LNCaP clone FGC (cell line): ENCODE results near the gene VARS2.

Experiments
- DNase-seq: peaks from one replicate; pipeline ENCODE4 v3.0.0-alpha.2; 2011; ENCODE audit warnings: low read depth
- H3K4me3 ChIP-seq: 2 replicates; pipeline ENCODE4 v1.5.1; 2011; ENCODE audit warnings: mild to moderate bottlenecking, low read depth, low read length, control low read depth
- TF ChIP-seq, protein P1 (sequence below): IDR thresholded peaks from 2 replicates; pipeline ENCODE4 v1.5.1; 2012; ENCODE audit warnings: mild to moderate bottlenecking; ENCODE audit not compliant: control insufficient read depth, insufficient read depth; ENCODE audit errors: extremely low read depth

The VARS2 gene

DNA sequence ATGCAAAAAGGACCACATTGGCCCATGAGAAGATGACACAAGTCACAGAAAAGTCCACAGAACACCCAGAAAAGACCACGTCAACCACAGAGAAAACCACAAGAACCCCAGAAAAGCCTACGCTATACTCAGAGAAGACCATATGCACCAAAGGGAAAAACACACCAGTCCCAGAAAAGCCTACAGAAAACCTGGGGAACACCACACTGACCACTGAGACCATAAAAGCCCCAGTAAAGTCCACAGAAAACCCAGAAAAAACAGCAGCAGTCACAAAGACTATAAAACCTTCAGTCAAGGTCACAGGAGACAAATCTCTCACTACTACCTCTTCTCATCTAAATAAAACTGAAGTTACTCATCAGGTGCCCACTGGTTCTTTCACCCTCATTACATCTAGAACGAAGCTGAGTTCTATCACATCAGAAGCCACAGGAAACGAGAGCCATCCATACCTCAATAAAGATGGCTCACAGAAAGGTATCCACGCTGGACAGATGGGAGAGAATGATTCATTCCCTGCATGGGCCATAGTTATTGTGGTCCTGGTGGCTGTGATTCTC lies 38.0 kb downstream of the VARS2 start:
- DNase-seq, result no peak
- TF ChIP-seq, protein P1, sequence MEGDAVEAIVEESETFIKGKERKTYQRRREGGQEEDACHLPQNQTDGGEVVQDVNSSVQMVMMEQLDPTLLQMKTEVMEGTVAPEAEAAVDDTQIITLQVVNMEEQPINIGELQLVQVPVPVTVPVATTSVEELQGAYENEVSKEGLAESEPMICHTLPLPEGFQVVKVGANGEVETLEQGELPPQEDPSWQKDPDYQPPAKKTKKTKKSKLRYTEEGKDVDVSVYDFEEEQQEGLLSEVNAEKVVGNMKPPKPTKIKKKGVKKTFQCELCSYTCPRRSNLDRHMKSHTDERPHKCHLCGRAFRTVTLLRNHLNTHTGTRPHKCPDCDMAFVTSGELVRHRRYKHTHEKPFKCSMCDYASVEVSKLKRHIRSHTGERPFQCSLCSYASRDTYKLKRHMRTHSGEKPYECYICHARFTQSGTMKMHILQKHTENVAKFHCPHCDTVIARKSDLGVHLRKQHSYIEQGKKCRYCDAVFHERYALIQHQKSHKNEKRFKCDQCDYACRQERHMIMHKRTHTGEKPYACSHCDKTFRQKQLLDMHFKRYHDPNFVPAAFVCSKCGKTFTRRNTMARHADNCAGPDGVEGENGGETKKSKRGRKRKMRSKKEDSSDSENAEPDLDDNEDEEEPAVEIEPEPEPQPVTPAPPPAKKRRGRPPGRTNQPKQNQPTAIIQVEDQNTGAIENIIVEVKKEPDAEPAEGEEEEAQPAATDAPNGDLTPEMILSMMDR, result no peak
- H3K4me3 ChIP-seq, result no peak overlapping the region

- H3K4me3 ChIP-seq, result no peak overlapping the region
- TF ChIP-seq, protein P1, result no peak
- no peak for DNase-seq
These were observed 40.8 kb downstream of the VARS2 start for GRCh38 chr6:30954631-30955366.

DNA sequence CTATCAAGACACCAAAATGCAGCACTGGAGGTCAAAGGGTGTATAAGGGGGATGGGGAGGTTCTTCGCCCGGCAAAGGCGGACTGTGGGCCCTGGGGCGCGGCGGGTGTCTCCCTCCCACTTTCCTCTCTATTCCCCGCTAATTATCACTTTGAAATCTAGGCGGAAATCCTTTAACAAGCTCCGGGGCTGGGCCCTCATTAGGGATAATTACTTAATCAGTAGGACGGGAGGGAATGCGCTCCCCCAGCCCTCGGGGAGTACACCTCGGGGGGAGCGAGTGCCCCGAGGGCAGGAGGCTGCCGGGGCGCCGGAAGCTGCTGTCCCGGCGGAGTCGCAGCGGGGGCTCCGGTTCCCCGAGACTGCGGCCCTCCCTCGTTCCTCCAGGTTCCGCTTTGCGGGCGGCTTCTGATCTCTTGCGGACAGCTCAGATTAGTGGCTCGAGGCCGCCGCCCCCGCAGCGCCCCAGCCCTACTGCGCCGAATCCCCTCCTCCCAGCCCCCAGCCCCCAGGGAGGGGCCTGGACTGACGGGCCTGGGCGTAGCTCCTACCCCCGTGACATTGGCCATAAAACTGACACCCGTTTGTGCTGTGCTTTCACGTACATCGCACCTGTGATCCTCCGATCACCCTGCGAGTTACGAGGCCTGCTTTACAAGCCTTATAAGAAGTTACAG lies 41.5 kb downstream of the VARS2 start:
- H3K4me3 ChIP-seq, result no peak overlapping the region
- no peak for DNase-seq
- TF ChIP-seq, protein P1, result no peak

DNA sequence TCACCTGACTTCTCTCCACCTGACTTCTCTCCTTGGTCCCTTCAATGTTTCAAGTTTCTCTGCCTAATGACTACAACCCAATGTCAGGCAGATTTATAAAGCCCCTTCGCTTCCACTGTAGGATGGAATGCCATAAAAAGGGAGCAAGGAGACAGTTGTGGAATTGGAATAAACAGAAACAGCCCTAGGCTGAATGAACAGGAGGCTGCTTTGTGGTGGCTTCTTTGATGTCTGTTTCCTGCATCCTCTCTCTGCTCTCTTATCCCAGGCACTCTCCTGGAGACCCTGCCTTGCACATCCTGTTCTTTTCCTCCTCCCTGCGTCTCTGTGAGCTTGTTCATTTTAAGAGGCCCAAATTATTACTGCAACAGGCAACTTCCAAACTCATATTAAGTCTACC lies 43.7 kb downstream of the VARS2 start:
- H3K4me3 ChIP-seq, result no peak overlapping the region

DNA sequence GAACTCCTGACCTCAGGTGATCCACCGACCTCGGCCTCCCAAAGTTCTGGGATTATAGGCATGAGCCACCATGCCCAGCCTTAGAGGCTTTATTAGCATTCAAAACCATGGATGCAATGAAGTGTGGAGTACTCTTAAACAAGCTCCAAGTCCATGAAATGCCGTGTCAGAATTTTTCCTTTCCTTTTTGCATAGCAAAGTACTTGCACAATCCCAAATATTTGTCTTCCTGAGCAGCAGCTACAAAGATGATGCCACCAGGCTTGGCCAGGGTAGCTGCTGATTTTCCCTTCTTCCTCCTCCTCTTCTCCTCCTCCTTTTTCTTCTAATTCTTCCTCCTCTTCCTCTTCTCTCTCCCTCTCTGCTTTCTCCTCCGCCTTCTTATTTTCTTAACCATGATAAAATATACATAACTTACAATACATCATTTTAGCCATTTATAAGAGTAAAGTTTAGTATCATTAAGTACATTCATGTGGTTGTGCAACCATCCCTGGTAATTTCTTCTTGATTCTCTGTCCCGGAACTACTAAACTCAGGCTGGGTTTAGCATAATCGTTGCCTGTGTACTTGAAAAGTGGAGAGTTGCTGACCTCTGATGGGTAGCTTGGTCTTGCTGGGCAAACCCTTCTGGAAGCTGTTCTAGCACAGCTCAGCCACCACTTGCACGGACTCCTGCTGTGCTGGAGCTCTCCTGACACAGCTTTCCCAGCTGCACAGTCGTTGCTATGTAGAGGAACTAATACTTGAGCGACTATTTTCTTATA lies 47.1 kb downstream of the VARS2 start:
- no peak for DNase-seq
- TF ChIP-seq, protein P1, result no peak
- H3K4me3 ChIP-seq, result no peak overlapping the region

More for the DNA sequence above, 43.7 kb downstream of the VARS2 start:
- DNase-seq, result no peak
- TF ChIP-seq, protein P1, result no peak

DNA sequence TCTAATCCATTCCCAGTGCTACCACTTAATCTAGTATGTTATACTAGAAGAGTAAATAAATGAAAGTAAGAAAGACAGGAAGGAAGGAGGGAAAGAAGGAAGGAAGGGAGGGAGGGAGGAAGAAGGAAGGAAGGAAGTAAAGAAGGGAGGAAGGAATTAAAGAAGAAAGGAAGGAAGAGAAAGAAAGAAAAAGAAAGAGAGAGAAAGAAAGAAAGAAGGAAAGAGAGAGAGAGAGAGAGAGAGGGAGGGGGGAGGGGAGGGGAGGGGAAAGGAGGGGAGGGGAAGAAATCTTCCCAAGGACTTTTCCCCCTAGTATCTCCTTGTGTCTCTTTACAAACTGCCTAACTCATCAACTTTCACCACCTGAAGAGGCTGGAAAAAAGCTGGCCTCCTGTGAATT lies 48.7 kb downstream of the VARS2 start:
- TF ChIP-seq, protein P1, result no peak
- DNase-seq, result no peak
- H3K4me3 ChIP-seq, result no peak overlapping the region
